Activated T-cell treated with anti-CD3 and anti-CD28 coated beads for 48 hours (primary cell): ENCODE data around the gene AP2B1.
"Not testable (repeated sequence)": the region's sequence is repeated elsewhere in the genome, so short reads cannot be mapped to it uniquely, and the experiment has no call there.

Experiments
- DNase-seq: peaks from one replicate; pipeline ENCODE4 v3.0.0-alpha.2; 2020; ENCODE audit warnings: low read depth

AP2B1 gene

DNA sequence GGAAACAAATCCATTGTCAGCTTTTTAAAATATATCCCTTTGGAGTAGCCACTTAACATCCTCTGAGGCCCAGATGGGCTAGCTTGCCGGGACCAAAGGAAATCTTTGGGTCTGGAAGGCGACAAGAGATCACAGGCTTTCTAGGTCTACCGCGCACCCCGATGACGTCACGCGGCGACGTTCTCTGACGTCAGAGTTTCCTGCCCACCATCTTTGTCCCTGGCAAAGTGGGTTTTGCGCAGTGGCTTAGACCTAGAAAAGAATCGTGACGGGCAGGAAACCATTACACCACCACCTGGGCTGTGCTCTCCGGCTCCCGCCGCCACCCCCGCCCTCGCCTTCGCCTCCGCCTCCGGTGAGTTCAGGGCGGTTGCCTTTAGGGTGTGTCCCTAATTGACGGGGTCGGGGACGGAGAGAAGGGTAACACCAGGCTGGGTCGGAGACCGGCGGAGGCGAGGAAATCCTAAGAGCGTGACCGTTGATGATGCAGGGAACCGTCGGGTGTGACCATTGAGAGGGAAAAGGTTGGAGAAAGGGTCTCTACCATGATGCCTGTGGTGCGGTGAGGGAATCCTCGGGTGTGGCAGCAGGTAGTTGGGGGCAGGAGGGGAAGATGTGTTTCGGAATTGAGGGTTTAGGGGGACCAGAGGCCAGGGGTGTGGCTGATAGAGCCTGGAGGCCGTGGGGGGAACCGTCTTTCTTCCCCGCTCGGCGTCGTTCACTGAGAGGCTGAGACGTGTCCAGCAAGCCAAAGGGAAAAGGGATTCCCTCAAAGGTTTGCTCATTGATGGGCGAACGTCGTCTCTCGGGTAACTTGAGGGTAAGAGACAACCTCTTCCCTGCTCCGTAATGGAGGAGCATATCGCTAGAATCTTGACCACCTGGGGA, at the start of gene AP2B1:
TSS of gene AP2B1 (plus strand) at position 249 of the 888 bp plus-strand sequence. CDS start 6,709 bp downstream, outside the sequence.
- peak; percentile 95 for DNase-seq

- no peak for DNase-seq
Measured at GRCh38 chr17:35537601-35538141, 49.5 kb upstream of the AP2B1 start, which contains the start of gene SLFN12L. Gene SLFN12L, minus strand, starts transcription at chr17:35537678. Its CDS starts 15,314 bp downstream, at chr17:35522364.

GRCh38 chr17:35539659-35540026, 47.5 kb upstream of the AP2B1 start:
- DNase-seq, result no peak

- DNase-seq, result no peak
Measured at GRCh38 chr17:35540589-35541404, 46.3 kb upstream of the AP2B1 start.

- no peak for DNase-seq
Measured at GRCh38 chr17:35541434-35541833, 45.7 kb upstream of the AP2B1 start.

GRCh38 chr17:35542990-35543389, 44.1 kb upstream of the AP2B1 start:
- DNase-seq, result no peak

- no peak for DNase-seq
Measured at GRCh38 chr17:35543856-35544255, 43.3 kb upstream of the AP2B1 start.

- DNase-seq, result no peak
Measured at GRCh38 chr17:35545150-35545549, 42.0 kb upstream of the AP2B1 start.

DNA sequence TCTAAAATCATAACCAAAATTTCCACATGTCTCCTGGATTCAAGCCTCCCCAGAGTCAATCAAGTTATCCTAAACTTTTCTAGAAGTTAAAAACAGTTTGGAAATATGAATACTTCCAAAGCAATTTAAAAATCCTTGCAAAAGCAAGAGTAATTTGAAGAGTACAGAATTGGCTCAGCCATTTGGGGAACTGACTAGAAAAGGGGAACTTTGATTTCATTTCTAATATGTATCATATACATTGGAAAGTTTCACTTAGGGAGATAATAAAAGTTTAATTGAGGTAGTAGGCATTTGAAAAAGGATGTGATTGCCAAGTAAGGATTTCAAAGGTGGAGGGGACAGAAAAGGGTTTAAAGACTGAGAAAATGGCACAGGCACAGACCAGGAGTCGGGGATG, 40.6 kb upstream of the AP2B1 start:
- no peak for DNase-seq

GRCh38 chr17:35548208-35548810, 38.8 kb upstream of the AP2B1 start:
- no peak for DNase-seq

DNA sequence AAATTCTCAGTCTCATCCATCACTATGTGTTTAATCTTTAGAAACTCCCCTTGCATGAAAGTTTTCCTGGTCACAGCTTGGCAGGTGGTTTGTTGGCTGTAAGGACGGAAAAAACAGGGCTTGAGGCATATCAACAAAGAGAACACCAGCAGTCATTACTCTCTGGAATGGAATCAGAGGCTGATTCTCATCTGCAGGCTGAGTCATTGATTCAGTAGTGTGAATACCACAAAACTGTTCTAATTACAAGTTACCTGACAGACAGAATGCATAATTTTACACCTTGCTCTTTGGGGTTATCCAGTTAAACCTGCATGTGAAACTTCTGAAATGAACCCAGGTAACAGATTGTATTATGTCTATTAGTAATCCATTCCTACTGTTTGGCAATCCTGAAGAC, 38.1 kb upstream of the AP2B1 start:
- no peak for DNase-seq

DNA sequence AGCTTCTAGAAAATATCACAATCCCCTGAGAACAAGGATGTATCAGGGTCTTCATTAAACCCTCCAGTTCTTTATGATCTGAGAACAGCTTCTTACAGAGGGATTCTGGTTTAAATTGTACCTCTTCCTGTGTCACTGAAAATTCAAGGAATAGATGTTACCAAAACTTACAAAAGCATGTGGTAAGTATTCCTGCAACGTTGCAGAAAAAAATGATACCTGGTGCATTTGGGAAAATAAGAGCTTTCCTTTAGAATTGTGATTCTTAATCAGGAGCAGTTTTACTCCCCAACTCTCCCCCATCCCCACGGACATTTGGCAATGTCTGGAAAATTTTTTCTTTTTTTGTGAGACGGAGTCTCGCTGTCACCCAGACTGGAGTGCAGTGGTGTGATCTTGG, 33.8 kb upstream of the AP2B1 start:
- no peak for DNase-seq

DNA sequence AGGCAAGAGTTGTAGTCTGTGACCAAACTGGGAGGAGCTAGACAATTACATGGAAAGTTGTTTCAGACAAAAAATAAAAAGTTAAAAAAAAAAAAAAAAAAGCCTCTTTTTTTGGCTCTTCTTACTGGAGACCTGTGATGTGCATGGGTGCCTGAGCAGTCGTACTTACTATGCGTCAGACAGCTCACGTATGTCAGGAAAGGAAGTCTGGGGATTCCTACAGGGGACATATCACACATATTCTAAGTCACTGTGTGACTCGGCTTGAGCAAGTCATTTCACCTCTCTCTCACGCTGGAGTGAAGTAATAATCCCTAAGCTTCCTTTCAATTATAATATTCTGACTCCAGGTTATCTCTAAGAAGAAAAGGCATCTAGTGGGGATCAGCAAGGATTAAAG, 32.5 kb upstream of the AP2B1 start:
- DNase-seq, result no peak

- no peak for DNase-seq
Measured at GRCh38 chr17:35555691-35556090, 31.4 kb upstream of the AP2B1 start.

DNA sequence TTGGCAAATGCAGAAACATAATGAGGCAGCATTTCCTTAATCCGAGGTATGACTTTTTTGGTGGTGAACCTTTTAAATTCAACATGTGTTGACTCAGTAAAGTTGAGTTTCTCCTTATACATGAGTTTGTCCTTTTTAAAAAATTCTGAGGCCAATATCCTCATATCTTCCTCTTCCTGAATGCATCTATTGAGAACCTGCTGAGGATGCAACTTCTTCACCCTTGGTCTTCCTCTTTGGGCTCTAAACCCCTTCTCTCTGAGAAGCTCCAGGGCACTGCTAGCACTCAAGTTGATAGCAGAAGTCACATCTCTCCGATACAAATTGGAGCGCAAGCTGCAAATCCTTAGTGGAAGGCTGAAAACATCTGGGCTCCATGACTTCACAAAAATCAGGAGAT, 29.8 kb upstream of the AP2B1 start:
- DNase-seq, result no peak

GRCh38 chr17:35559495-35560210, 27.5 kb upstream of the AP2B1 start:
- no peak for DNase-seq

- no peak for DNase-seq
Measured at GRCh38 chr17:35560703-35561102, 26.4 kb upstream of the AP2B1 start, which contains the start of gene SLFN14. Gene SLFN14, minus strand, starts transcription at chr17:35560819. Its CDS starts 2,757 bp downstream, at chr17:35558062.

DNA sequence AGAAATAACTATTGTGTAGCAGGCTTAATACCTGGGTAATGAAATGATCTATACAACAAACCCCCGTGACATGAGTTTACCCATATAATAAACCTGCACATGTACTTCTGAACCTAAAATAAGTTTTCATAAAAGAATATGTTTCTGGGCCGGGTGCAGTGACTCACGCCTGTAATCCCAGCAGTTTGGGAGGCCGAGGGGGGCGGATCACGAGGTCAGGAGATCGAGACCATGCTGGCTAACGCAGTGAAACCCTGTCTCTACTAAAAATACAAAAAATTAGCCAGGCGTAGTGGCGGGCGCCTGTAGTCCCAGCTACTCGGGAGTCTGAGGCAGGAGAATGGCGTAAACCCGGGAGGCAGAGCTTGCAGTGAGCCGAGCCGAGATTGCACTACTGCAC, 23.9 kb upstream of the AP2B1 start:
- DNase-seq, result not testable (repeated sequence)

- no peak for DNase-seq
Measured at GRCh38 chr17:35566968-35567367, 20.2 kb upstream of the AP2B1 start.

- DNase-seq, result peak; percentile 31
Measured at GRCh38 chr17:35568561-35568960, 18.6 kb upstream of the AP2B1 start.

DNA sequence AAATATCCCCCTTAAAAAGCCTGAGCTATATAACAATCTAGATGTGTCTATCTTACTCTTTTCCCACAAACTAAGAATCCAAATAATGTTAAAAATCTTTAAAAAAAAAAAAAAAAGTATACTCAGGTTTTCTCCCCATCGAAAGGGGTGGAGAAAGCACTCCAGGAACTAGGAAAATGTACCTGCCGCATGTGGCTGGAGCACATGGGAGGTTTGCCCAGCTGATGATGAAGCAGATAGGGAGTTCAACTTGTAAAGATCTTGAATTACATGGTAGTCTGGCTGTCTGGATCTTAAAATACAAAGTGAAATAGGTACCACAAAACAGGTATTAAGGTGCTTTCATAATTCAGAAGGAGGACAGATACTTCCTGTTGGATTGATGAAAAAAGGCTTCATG, 17.7 kb upstream of the AP2B1 start:
- DNase-seq, result no peak

DNA sequence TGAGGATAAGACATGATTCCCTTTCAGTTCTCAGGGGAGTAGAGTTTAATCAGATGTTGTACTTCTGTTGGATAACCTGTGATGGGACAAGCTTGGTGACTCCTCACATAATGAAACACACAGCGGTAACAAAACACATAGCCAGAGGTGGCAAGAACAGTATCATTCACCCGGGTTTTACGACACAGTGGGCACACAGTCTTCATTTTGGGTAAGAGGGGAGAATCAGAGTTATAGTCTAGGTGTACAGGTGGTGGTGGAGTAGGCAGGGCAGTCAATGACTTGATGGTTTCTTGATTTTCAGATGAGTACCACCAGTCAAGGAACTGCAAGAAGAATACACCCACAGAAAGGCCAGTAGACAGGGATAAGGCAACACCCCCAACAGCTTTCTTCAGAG, 11.4 kb upstream of the AP2B1 start:
- DNase-seq, result no peak
